Stimulated activated CD4-positive, alpha-beta T cell treated with anti-CD3 and anti-CD28 coated beads, Interleukin-4, amount 100 ng/mL, for 24 hours (primary cell): ENCODE measurements around the gene PALS2.

Experiments
- DNase-seq: peaks from one replicate; pipeline ENCODE4 v3.0.0-alpha.2; 2020

Gene PALS2

DNA sequence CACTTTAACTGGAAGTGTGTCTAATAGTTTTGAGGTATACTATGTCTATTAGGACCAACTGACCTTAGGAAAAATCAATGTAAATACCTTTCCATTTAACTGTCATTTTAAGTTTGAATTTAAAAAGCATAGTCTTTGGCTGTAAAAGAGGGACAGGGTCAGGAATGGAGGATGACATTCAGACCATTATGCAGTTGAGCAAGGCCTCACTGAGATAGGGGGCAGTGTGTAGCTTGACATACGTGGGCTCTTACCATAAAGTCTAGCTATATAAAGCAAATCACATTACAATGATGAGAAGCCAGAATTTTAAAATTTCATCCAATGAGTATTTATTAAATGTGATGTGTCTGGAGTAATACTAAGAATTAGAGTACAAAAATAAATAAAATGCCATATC, 17.9 kb downstream of the PALS2 start:
- DNase-seq: no peak

DNA sequence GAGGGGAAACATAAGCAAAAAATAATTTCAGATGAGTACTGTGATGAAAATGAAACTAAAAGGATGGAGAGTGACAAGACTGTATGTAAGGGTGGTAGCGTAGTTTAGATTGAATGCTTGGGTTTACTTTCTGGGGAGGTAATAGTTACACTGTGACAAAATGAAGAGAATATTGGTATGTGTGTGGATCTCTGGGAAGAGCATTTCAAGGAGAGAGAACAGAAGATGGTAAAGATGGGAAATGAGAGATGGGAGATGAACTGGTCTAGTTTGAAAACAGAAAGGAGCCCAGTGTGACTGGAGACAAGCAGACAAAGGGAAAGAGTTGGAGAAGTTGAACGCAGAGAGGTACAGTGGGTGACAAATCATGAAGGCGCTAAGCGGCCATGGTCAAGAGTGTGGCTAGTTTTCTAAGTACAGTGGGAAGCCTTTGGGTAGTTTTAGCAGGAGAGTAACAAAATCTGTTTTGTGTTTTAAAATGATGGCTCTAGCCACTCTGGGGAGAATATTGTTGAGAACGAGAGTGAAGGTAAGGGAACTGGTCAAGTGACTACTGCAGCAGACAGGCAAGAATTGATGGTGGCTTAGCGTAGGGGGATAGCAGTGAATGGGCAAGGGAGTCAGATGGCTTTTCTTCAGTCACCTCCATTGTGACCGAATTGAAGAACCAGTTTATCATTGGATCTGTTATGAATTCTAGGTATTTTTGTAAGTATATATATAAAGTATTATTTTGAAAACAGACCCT, 22.6 kb downstream of the PALS2 start:
- DNase-seq: no peak

DNA sequence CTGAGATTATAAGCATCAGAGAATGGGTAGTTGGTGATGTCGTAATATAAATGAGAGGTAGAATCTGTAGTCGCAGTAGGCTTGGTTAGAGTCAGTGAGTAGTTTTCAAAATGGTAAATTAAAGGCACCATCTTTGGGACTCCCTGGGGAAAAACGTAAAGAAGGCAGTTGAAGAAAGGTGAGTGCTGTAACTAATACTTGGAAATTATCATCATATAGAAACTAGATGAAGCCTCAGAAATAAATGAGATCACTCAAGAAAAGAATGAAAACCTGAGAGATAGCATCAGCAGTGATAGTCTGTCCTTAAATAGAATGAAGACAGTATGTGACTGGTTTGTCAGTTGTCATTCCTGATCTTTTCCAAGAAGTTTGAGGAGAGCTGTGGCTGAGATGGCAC, 23.8 kb downstream of the PALS2 start:
- DNase-seq: no peak

DNA sequence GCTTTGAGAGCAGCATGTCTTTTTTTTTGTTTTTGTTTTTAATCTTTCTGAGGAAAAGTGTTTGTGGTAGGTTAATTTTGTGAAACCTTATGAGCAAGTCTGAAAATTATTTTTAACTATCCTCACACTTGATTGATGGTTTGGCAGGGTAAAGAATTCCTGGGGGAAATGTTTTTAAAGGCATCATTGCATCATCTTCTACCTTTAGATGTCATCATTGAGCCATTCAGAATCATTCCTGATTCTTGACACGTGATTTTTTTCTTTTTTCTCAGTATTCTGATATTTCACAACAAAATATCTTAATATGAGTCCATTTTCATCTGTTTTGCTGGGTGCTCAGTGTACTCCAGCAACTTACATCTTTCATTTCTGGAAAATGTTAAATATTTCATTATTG, 28.3 kb downstream of the PALS2 start:
- DNase-seq: no peak

DNA sequence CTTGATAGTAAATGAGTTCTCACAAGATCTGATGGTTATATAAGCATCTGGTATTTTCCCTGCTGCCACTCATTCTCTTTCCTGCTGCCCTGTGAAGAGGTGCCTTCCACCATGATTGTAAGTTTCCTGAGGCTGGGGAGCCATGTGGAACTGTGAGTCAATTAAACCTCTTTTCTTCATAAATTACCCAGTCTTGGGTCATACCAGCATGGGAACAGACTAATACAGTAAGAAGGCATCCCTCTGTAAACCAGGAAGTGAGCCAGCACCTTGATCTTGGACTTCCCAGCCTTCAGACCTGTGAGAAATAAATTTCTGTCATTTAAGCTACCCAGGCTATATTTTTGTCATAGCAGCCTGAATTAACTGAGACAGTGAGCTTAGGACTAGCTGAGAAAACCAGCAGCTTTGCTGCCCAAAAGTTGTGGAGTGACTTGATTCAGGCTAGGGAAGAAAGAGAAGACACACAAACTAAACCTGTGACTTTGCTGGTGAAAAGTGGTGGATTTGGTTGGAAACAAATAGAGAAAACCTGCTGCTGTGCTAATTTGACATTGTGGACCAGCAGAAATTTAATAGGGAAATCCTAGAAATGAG, 29.7 kb downstream of the PALS2 start:
- no peak for DNase-seq

DNA sequence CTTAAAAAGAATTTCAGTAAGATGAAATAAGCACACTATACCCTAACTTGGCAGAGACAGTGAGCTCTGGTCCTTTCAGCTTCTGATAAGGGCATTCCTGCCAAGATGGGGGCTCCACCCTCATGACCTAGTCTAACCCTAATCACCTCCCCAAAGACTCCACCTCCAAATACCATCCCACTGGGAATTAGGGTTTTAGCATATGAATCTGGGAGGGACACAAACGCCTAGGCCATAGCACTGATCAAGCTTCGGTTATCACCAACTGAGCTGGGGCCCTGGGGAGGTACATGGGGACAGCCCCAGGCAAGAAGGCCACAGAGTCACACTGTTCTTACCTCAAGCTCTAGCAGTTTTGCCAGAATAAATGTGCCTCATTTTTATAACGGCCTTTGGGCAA, 31.4 kb downstream of the PALS2 start:
- DNase-seq: no peak

DNA sequence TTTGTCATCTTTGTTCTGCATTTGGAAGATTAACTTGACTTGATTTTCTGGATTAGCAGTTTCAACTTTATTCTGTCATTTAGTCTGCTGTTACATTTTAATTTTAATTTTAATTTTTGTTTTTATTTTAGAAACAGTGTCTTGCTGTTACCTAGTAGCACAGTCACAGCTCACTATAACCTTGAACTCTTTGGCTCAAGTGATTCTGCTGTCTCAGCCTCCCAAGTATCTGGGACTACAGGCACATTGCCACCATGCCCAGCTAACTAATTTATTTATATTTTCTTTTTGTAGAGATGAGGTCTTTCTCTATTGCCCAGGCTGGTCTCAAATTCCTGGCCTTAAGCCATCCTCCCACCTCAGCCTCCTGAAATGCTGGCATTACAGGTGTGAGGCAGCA, 35.3 kb downstream of the PALS2 start:
- no peak for DNase-seq

DNA sequence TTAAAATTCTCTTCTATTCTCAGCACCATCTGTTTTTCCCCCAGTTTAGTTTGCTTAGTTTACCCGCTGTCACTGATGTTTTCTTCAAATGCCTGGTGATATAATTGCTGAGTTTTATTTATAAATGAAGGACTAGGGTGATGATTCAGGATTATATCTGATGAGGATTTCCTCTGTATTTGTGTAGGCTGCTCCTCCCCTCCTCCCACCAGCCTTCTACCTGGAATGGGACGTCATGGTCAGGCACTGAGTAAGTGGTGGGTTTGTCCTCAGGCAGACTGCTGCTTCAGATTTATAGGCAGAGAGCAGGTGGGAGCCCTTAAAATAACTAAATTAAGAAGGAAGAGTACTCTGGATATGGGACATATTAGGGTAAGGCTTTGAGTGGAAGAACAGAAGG, 35.8 kb downstream of the PALS2 start:
- no peak for DNase-seq

DNA sequence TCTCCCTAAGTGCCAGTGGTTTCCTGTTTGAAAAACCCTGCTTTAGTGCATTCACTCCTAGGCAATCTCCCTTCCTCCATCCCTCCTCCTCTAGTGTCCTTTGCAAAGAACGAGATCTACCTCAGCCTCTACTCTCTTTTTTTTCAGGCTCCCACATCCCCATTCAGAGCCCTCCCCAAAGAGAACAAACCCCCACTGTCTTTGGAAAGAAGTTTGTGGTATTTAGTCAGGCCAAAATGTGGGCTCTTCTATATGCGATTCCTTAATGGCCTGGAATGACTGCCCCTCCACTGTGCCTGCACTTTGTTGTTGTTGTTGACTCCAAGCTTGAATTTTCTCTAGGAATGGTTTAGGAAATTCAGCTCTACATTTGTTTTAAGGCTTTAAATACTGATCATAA, 36.3 kb downstream of the PALS2 start:
- no peak for DNase-seq

DNA sequence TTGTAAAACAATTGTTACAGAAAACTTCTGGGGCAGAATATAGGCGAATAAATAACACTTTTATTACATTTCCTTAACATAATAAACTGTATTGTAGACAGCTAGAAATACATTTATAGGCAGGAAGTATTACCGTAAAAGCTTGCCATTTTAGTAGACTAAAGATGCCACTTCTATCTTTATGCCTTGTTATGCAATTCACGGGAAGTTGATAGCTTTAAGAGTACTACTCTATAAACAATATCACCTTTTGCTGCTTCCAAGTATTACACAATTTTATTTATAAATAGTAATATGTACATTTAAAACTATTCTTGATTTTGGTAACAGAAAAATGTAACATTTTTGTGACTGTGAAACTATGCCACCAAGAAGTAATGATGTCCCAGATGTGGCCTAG, 37.9 kb downstream of the PALS2 start:
- no peak for DNase-seq

DNA sequence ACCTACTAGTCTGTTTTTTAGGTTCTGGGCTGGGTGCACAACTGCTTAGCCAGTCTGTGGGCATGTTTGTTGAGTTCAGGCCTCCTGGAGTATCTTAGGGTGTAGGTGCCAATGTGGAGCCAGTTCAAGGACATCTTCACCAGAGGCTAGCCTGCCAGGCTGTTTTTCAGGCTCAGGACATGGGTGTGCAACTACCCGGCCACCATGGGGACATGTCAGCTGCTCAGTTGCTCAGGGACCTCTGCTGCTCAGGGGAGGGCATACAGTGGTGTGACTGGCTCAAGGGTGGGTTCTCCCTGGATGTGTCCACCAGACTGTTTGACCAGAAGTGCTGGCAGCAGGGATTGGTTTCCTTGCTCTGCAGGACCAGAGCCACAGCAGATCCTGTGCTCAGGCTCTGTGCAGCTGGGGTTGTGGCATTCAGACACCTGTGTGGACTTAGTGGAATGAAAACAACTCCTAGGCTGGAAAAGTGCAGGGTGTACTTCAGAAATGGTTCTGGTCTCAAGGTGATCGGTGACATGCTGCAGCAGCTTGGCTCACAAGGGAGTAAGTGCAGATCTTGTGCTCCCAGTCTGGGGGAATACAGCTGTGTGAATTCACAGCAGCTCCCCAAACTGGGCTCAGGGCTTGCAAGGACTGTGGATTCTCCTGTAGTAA, 44.8 kb downstream of the PALS2 start:
- DNase-seq: no peak

DNA sequence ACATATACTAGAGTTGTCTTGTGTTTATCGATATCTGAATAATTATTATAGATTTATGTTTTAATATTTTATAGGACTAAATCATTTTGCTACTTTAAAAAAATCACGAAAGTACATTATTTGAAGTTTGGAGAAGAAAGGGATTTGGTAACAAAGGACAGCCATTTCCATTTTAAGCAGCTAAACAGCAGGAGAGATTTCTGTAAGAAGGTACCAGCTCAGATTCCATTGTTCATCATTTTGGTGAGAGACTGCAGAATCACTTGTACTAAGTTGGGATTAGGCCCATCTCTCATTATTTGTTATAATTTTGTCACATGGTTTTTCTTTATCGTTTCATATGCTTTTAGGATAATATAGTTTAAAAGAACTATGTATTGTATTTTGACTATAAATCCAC, 46.7 kb downstream of the PALS2 start:
- no peak for DNase-seq

DNA sequence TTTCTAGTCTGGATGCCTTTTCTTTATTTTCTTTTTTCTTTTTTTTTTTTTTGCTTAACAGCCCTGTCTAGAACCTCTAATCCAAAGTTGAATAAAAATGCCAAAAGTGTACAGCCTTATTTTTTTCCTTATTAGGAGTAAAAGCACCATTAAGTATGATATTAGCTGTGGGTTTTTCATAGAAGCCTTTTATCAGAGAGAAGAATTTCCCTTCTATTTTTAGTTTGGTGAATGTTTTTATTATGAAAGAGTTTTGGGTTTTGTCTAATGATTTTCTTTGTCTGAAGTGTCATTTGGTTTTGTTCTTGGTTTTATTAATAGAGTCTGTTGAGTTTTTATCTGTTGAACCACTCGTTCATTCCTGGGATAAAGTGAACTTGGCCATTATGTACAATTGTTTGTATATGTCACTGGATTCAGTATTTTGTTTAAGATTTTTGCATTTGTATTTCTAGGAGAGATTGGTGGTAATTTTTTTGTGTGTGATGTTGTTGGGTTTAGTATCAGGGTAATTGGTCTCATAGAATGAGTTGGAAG, 49.5 kb downstream of the PALS2 start:
- no peak for DNase-seq
